Measurements from ENCODE around the gene SNX12. TPM values are rescaled to one million over a fixed set of nuclear protein-coding genes. Genes with fewer than 3 reads are reported as not detected.
"Not testable (repeated sequence)": the region's sequence is repeated elsewhere in the genome, so short reads cannot be mapped to it uniquely, and the experiment has no call there.

The SNX12 gene
- total and polyA plus RNA-seq, 12 donors, result 22.5 to 54.0 (median 47.9) TPM

GRCh38 chrX:71053217-71053621, 14.9 kb downstream of the SNX12 start:
- 11 to 35% methylated on average over 18 of the region's 18 CpGs for WGBS, 2 donors

GRCh38 chrX:71052721-71053120, 15.4 kb downstream of the SNX12 start:
- peaks cover 0 to 18% (median 0%) of the 10 kb centered on the region in 9 donors for H3K4me1 ChIP-seq
- H3K4me3 ChIP-seq, result peak overlapping the region in 8 of 10 donors; percentile 13 to 45 (median 38)
- H3K27me3 ChIP-seq, result peaks cover 0 to 4% (median 0%) of the 10 kb centered on the region in 7 donors
- peaks cover 0 to 6% (median 0%) of the 10 kb centered on the region in 9 donors for H3K36me3 ChIP-seq
- intact Hi-C loops (cut with DNase I), result no loop called here
- H3K9me3 ChIP-seq, result no peaks in the 10 kb centered on the region
- no peak for ATAC-seq
- H3K27ac ChIP-seq, result peak overlapping the region in 2 of 10 donors; percentile 27 to 44
- no peak for DNase-seq
- TF ChIP-seq CTCF (IDR thresholded peaks at IDR 0.05), result no peak
- 35 to 41% methylated on average over 7 of the region's 7 CpGs for WGBS, 2 donors

More at GRCh38 chrX:71053217-71053621, 14.9 kb downstream of the SNX12 start:
- Histone ChIP-seq H3K4me1 (peaks cover 0 to 23% (median 0%) of the 10 kb centered on the region in 9 donors), H3K27ac (peak overlapping the region in 2 of 10 donors; percentile 27 to 44), H3K4me3 (peak overlapping the region in 9 of 10 donors; percentile 7 to 45 (median 38)), H3K9me3 (no peaks in the 10 kb centered on the region), H3K36me3 (peaks cover 0 to 9% (median 0%) of the 10 kb centered on the region in 9 donors), H3K27me3 (peaks cover 0 to 4% (median 0%) of the 10 kb centered on the region in 7 donors)
- DNase-seq (peak in 1 of 2 donors; percentile 28), ATAC-seq (peak; percentile 67 to 91 (median 80))
- TF ChIP-seq CTCF (IDR thresholded peaks at IDR 0.05), result no peak
- intact Hi-C loops (cut with DNase I), result no loop called here

GRCh38 chrX:71047891-71048290, 20.2 kb downstream of the SNX12 start:
- intact Hi-C loops (cut with DNase I); DNase-seq; H3K9me3 ChIP-seq; H3K4me3 ChIP-seq; H3K36me3 ChIP-seq; ATAC-seq; H3K27ac ChIP-seq; H3K4me1 ChIP-seq; H3K27me3 ChIP-seq: not testable (repeated sequence)
- 90 to 95% methylated on average over 2 to 3 of the region's 8 CpGs for WGBS, 2 donors

GRCh38 chrX:71017396-71017939, 50.7 kb downstream of the SNX12 start:
- no peak for DNase-seq
- no peaks in the 10 kb centered on the region for H3K36me3 ChIP-seq

More at GRCh38 chrX:71017396-71017939, 50.7 kb downstream of the SNX12 start:
- Histone ChIP-seq H3K27ac (no peak overlapping the region), H3K4me3 (no peak overlapping the region), H3K27me3 (peaks cover 0 to 5% (median 0%) of the 10 kb centered on the region in 7 donors), H3K9me3 (no peaks in the 10 kb centered on the region), H3K4me1 (no peaks in the 10 kb centered on the region)
- intact Hi-C loops (cut with DNase I), result no loop called here
- ATAC-seq, result no peak
- WGBS, 2 donors, result 79 to 85% methylated on average over 6 of the region's 6 CpGs
- no peak for TF ChIP-seq CTCF (IDR thresholded peaks at IDR 0.05)

Other genes starting within 250 kb of the SNX12 start
- gene TEX11, start 159.6 kb downstream of the SNX12 start, total RNA-seq, result under 1 TPM in 1 of 10 donors, not detected in 9; 0.19 TPM
- gene TEX11, start 159.6 kb downstream of the SNX12 start, polyA plus RNA-seq, result not detected
- not detected for gene SLC7A3, start 137.2 kb downstream of the SNX12 start, total RNA-seq
- not detected for gene SLC7A3, start 137.2 kb downstream of the SNX12 start, polyA plus RNA-seq
- 10 to 100 TPM; 29.5 to 67.8 (median 37.5) TPM for gene FOXO4, start 27.5 kb upstream of the SNX12 start, total RNA-seq
- gene FOXO4, start 27.5 kb upstream of the SNX12 start, polyA plus RNA-seq, result 10 to 100 TPM; 12.2 to 21.5 TPM
- gene CXorf65, start 38.4 kb upstream of the SNX12 start, total RNA-seq, result not detected
- not detected for gene CXorf65, start 38.4 kb upstream of the SNX12 start, polyA plus RNA-seq
- gene IL2RG, start 43.2 kb upstream of the SNX12 start, total RNA-seq, result 10 to 100 TPM in 1 of 10 donors, 1 to 10 TPM in 6, under 1 TPM in 3; 0.57 to 15.3 (median 2.0) TPM
- gene IL2RG, start 43.2 kb upstream of the SNX12 start, polyA plus RNA-seq, result 1 to 10 TPM; 1.3 to 1.7 TPM
- 10 to 100 TPM; 22.4 to 35.1 (median 28.9) TPM for gene MED12, start 50.3 kb upstream of the SNX12 start, total RNA-seq
- 10 to 100 TPM in 1 of 2 donors, 1 to 10 TPM in 1; 6.1 to 10.8 TPM for gene MED12, start 50.3 kb upstream of the SNX12 start, polyA plus RNA-seq
- under 1 TPM; 0.23 to 0.94 (median 0.55) TPM for gene NLGN3, start 76.5 kb upstream of the SNX12 start, total RNA-seq
- under 1 TPM; 0.16 to 0.51 TPM for gene NLGN3, start 76.5 kb upstream of the SNX12 start, polyA plus RNA-seq
- gene GJB1, start 154.9 kb upstream of the SNX12 start, total RNA-seq, result not detected
- gene GJB1, start 154.9 kb upstream of the SNX12 start, polyA plus RNA-seq, result not detected
- gene ZMYM3, start 185.8 kb upstream of the SNX12 start, total RNA-seq, result 10 to 100 TPM; 10.3 to 18.7 (median 16.5) TPM
- 1 to 10 TPM; 4.4 to 6.2 TPM for gene ZMYM3, start 185.8 kb upstream of the SNX12 start, polyA plus RNA-seq
- 100 to 1,000 TPM in 9 of 10 donors, 10 to 100 TPM in 1; 99.3 to 145 (median 114) TPM for gene NONO, start 215.3 kb upstream of the SNX12 start, total RNA-seq
- 10 to 100 TPM; 55.0 to 90.3 TPM for gene NONO, start 215.3 kb upstream of the SNX12 start, polyA plus RNA-seq
- 100 to 1,000 TPM in 2 of 10 donors, 10 to 100 TPM in 8; 85.6 to 150 (median 94.1) TPM for gene ITGB1BP2, start 233.4 kb upstream of the SNX12 start, total RNA-seq
- gene ITGB1BP2, start 233.4 kb upstream of the SNX12 start, polyA plus RNA-seq, result 100 to 1,000 TPM in 1 of 2 donors, 10 to 100 TPM in 1; 45.9 to 106 TPM